ENCODE measurements around the gene TXNRD1. TPM values are rescaled to one million over a fixed set of nuclear protein-coding genes. Genes with fewer than 3 reads are reported as not detected.

The TXNRD1 gene
- total and polyA plus RNA-seq, 10 donors = 13.7 to 107 (median 56.8) TPM

DNA sequence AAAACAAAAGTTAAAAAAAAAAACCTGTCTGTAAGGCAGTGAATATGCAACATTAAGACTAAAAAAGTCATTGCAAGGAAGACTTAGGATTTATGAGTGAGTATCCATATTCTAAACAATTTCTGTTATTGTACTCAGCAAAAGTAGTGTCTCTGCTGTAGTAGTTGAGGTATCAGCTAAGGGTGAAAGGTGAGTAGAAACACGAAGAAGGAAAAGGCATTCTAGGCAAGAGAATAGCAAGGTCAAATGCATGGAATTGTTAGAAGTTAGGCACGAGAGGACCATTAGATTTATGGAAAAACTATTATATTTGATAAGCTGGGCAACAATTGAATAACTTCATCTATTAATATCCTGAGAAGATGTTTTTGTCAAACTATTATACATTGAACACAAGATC is 89.8 kb downstream of the TXNRD1 start:
- Histone ChIP-seq H3K4me1 (peaks cover 15 to 62% (median 46%) of the 10 kb centered on the region in 6 donors), H3K27ac (no peak overlapping the region), H3K27me3 (replicated peaks in 1 of 7) (no peaks in the 10 kb centered on the region), H3K36me3 (peaks cover 0 to 53% (median 0%) of the 10 kb centered on the region in 6 donors), H3K9me3 (no peaks in the 10 kb centered on the region), H3K4me3 (no peak overlapping the region)
- TF ChIP-seq, protein P1, sequence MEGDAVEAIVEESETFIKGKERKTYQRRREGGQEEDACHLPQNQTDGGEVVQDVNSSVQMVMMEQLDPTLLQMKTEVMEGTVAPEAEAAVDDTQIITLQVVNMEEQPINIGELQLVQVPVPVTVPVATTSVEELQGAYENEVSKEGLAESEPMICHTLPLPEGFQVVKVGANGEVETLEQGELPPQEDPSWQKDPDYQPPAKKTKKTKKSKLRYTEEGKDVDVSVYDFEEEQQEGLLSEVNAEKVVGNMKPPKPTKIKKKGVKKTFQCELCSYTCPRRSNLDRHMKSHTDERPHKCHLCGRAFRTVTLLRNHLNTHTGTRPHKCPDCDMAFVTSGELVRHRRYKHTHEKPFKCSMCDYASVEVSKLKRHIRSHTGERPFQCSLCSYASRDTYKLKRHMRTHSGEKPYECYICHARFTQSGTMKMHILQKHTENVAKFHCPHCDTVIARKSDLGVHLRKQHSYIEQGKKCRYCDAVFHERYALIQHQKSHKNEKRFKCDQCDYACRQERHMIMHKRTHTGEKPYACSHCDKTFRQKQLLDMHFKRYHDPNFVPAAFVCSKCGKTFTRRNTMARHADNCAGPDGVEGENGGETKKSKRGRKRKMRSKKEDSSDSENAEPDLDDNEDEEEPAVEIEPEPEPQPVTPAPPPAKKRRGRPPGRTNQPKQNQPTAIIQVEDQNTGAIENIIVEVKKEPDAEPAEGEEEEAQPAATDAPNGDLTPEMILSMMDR (IDR thresholded peaks at IDR 0.05 in 8 of 11, conservative IDR thresholded peaks at IDR 0.05 in 3 of 11) = no peak
- TF ChIP-seq POLR2AphosphoS5 (IDR thresholded peaks at IDR 0.05) = no peak
- TF ChIP-seq POLR2A (IDR thresholded peaks at IDR 0.05) = no peak
- no peak for DNase-seq
- 84 to 93% (median 88%) methylated on average over 2 of the region's 2 CpGs for WGBS, 5 donors
- intact Hi-C loops (cut with DNase I; ENCODE audit: low total_unique reads) = no loop called here

DNA sequence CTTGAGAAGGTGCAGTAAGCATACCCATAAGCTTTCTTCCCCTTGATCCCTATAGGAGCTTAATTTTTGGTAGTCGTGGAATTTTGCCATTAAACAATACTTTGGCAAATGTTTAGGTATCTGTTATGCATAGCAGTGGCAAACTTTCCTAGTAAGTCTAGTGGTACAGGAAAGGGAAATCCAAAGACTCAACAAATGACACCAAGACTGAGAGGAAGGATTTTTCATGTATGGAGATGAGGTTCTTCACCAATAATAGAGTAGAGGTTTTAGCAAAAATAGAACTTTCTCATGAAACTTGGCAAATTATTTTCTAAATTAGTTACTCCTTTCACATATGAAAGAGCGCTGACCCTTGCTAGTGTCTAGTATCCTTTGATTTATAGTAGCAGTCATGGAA is 90.8 kb downstream of the TXNRD1 start:
- intact Hi-C loops (cut with DNase I; ENCODE audit: low total_unique reads) = no loop called here
- TF ChIP-seq POLR2A (IDR thresholded peaks at IDR 0.05) = no peak
- TF ChIP-seq POLR2AphosphoS5 (IDR thresholded peaks at IDR 0.05) = no peak
- TF ChIP-seq, protein P1 (IDR thresholded peaks at IDR 0.05 in 8 of 11, conservative IDR thresholded peaks at IDR 0.05 in 3 of 11) = no peak
- WGBS, 5 donors = 69 to 98% (median 97%) methylated on average over 2 of the region's 2 CpGs
- Histone ChIP-seq H3K27ac (no peak overlapping the region), H3K36me3 (peaks cover 0 to 54% (median 4%) of the 10 kb centered on the region in 6 donors), H3K4me3 (no peak overlapping the region), H3K4me1 (peaks cover 15 to 57% (median 45%) of the 10 kb centered on the region in 6 donors), H3K9me3 (no peaks in the 10 kb centered on the region), H3K27me3 (replicated peaks in 1 of 7) (no peaks in the 10 kb centered on the region)
- no peak for DNase-seq

DNA sequence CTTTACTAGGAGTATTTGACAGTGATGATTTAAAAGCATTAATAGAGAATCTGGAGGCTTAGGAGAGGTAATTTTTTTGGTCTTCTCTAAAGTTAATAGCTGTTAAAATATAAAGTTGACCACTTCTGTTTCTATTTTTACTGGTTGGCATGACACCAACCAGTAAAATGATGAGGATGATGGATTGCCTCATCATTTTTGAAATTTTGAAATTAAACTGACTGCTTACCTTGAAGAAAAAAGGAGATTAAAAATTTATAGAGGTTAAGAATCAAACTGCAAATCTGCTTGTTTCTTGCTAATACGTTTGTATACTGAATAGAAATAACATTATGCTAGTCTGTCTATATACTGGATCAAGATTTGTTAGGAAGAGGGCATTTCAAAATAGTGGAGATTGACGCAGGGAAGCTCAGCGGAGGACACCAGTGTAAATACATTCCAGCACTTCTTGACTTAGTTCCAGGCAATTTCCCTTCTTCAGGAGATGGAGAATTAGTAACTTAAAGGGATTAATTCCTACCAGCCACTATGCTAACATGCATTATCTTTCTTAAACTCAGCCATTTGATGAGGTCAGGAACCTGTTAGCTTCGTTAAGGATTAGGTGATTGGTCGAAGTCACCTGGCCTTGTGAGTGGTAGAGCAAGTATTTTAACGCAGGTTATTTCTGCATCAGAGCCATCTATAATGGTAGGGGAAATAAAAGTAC is 91.5 kb downstream of the TXNRD1 start:
- 85 to 95% (median 90%) methylated on average over 6 of the region's 6 CpGs for WGBS, 5 donors
- Histone ChIP-seq H3K9me3 (no peaks in the 10 kb centered on the region), H3K36me3 (peaks cover 0 to 61% (median 11%) of the 10 kb centered on the region in 6 donors), H3K4me1 (peaks cover 15 to 54% (median 45%) of the 10 kb centered on the region in 6 donors), H3K4me3 (no peak overlapping the region), H3K27ac (no peak overlapping the region), H3K27me3 (replicated peaks in 1 of 7) (no peaks in the 10 kb centered on the region)
- TF ChIP-seq, protein P1 (IDR thresholded peaks at IDR 0.05 in 8 of 11, conservative IDR thresholded peaks at IDR 0.05 in 3 of 11) = no peak
- intact Hi-C loops (cut with DNase I; ENCODE audit: low total_unique reads) = no loop called here
- no peak for DNase-seq

DNA sequence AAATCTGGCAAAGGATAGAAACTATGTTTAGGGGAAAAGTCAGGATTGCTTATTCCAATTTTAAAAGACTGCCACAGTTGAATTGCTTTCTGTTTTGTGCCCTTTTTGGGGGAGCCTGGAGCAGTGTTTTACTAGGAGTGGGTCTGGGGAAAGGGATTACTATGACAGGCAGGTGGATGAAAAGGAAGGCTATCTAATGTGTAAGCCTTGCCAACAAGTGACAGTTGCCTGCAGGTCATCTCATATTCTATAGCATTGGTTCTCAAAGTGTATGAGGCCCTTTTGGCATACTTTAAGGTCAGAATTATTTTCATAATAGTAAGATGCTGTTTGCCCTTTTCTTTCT is 92.0 kb downstream of the TXNRD1 start:
- TF ChIP-seq POLR2AphosphoS5 (IDR thresholded peaks at IDR 0.05) = no peak
- TF ChIP-seq POLR2A (IDR thresholded peaks at IDR 0.05) = no peak
- TF ChIP-seq, protein P1 (IDR thresholded peaks at IDR 0.05 in 8 of 11, conservative IDR thresholded peaks at IDR 0.05 in 3 of 11) = no peak
- Histone ChIP-seq H3K4me3 (no peak overlapping the region), H3K27ac (no peak overlapping the region), H3K36me3 (peaks cover under 1 to 66% (median 15%) of the 10 kb centered on the region in 6 donors), H3K4me1 (peaks cover 15 to 49% (median 44%) of the 10 kb centered on the region in 6 donors), H3K27me3 (replicated peaks in 1 of 7) (no peaks in the 10 kb centered on the region), H3K9me3 (no peaks in the 10 kb centered on the region)
- intact Hi-C loops (cut with DNase I; ENCODE audit: low total_unique reads) = no loop called here
- no peak for DNase-seq

All from spleen (tissue), 11 donors.